ENCODE data around the gene RAB4A.

The RAB4A gene

GRCh38 chr1:229258031-229258756 is 12.7 kb upstream of the RAB4A start:
- TF ChIP-seq CTCF (IDR thresholded peaks at IDR 0.05) = peak; percentile 85

GRCh38 chr1:229258757-229259060 is 12.2 kb upstream of the RAB4A start:
- TF ChIP-seq CTCF (IDR thresholded peaks at IDR 0.05) = no peak

- no peak for TF ChIP-seq CTCF (IDR thresholded peaks at IDR 0.05)
These were observed 10.6 kb upstream of the RAB4A start for GRCh38 chr1:229260297-229260696.

GRCh38 chr1:229262239-229262638 is 8.7 kb upstream of the RAB4A start:
- no peak for TF ChIP-seq CTCF (IDR thresholded peaks at IDR 0.05)

- no peak for TF ChIP-seq CTCF (IDR thresholded peaks at IDR 0.05)
These were observed 7.7 kb upstream of the RAB4A start for GRCh38 chr1:229263254-229263653.

- TF ChIP-seq CTCF (IDR thresholded peaks at IDR 0.05) = no peak
These were observed 6.8 kb upstream of the RAB4A start for GRCh38 chr1:229264068-229264467.

- TF ChIP-seq CTCF (IDR thresholded peaks at IDR 0.05) = no peak
These were observed 6.4 kb upstream of the RAB4A start for GRCh38 chr1:229264487-229264886.

- TF ChIP-seq CTCF (IDR thresholded peaks at IDR 0.05) = no peak
These were observed 4.6 kb upstream of the RAB4A start for GRCh38 chr1:229266274-229266673.

Data from LNCAP (cell line).